T-cell (primary cell): ENCODE measurements around the gene CELF2. TPM values are rescaled to one million over a fixed set of nuclear protein-coding genes. Genes with fewer than 3 reads are reported as not detected.
A peak's percentile ranks its signal among the peaks of the same experiment; 100 is the strongest.

Experiments used
- ATAC-seq, 4 experiments: fragments of 200-7000 bp in 3 of 4; fragments of 150-1000 bp in 1 of 4; cut with Tn5 transposase; replicated peaks in 1 of 4; 1 replicate in 3 of 4; 2 replicates in 1 of 4; pipeline ENCODE4 v1.10.0; 2021; ENCODE audit warnings: moderate library complexity in 3 of 4, mild to moderate bottlenecking in 2 of 4, moderate number of reproducible peaks in 1 of 4
- CTCF ChIA-PET, 2 donors: fragments of 300-600 bp; sonication (Branson Sonifier 250); formaldehyde crosslinking; loops; one replicate each; lab custom pipeline; 2022; ENCODE audit warnings: antibody characterized with exemption in 2 of 2; lab: Charles Lee
- POLR2A ChIA-PET, 2 donors: fragments of 300-600 bp; sonication (Branson Sonifier 250); formaldehyde crosslinking; loops; one replicate each; lab custom pipeline; 2022; ENCODE audit warnings: antibody characterized with exemption in 2 of 2; lab: Charles Lee
- DNase-seq, 35 experiments: peaks; one replicate each; pipeline versions ENCODE4 v3.0.0 to v3.0.0-alpha.2; 2013 to 2023
- H3K27ac ChIP-seq: one replicate; pipeline ENCODE4 v1.5.1; 2013; ENCODE audit warnings: low read length
- H3K27me3 ChIP-seq, 2 experiments: replicated peaks in 1 of 2; 1 replicate in 1 of 2; 2 replicates in 1 of 2; pipeline versions ENCODE4 v1.6.1 to v1.7.0; 2013; ENCODE audit warnings: low read length in 1 of 2, mixed read lengths in 1 of 2; ENCODE audit not compliant: control insufficient read depth in 2 of 2, insufficient read depth in 2 of 2; ENCODE audit errors: extremely low read depth in 1 of 2
- H3K36me3 ChIP-seq, 2 donors: 1 replicate in 1 of 2; 2 replicates in 1 of 2; pipeline versions ENCODE4 v1.6.1 to v1.7.0; 2013; ENCODE audit warnings: low read length in 1 of 2; ENCODE audit not compliant: control insufficient read depth in 2 of 2, insufficient read depth in 1 of 2; ENCODE audit errors: extremely low read depth in 1 of 2
- H3K4me1 ChIP-seq, 2 experiments: 1 replicate in 1 of 2; 2 replicates in 1 of 2; pipeline versions ENCODE4 v1.6.1 to v1.7.0; 2013; ENCODE audit warnings: low read length in 2 of 2, mixed read lengths in 1 of 2; ENCODE audit not compliant: insufficient read depth in 2 of 2, control insufficient read depth in 1 of 2; ENCODE audit errors: extremely low read depth in 1 of 2
- H3K4me3 ChIP-seq, 2 donors: 1 replicate in 1 of 2; 2 replicates in 1 of 2; pipeline versions ENCODE4 v1.5.1 to v1.7.0; 2013; ENCODE audit warnings: mild to moderate bottlenecking in 2 of 2, low read length in 1 of 2, moderate library complexity in 1 of 2; ENCODE audit not compliant: control insufficient read depth in 1 of 2; ENCODE audit errors: extremely low read depth in 1 of 2
- H3K9me3 ChIP-seq: 2 replicates; pipeline ENCODE4 v1.7.0; 2013
- H3K27ac Mint-ChIP-seq, 2 donors: one replicate each; pipeline ENCODE4 v1.8.0; 2020 to 2021; ENCODE audit warnings: mild to moderate bottlenecking in 2 of 2, mixed read lengths in 2 of 2
- H3K27me3 Mint-ChIP-seq, 2 donors: one replicate each; pipeline ENCODE4 v1.8.0; 2021 to 2022; ENCODE audit warnings: mixed read lengths in 2 of 2
- H3K36me3 Mint-ChIP-seq: one replicate; pipeline ENCODE4 v1.8.0; 2021; ENCODE audit warnings: mixed read lengths
- H3K4me1 Mint-ChIP-seq, 3 donors: one replicate each; pipeline ENCODE4 v1.8.0; 2020 to 2022; ENCODE audit warnings: mixed read lengths in 3 of 3, mild to moderate bottlenecking in 1 of 3
- H3K4me3 Mint-ChIP-seq, 3 donors: one replicate each; pipeline ENCODE4 v1.8.0; 2020 to 2022; ENCODE audit warnings: mild to moderate bottlenecking in 3 of 3, mixed read lengths in 3 of 3, moderate library complexity in 3 of 3
- H3K9me3 Mint-ChIP-seq, 3 donors: one replicate each; pipeline ENCODE4 v1.8.0; 2020 to 2022; ENCODE audit warnings: mixed read lengths in 3 of 3
- WGBS: methylation state at CpG from one replicate; pipeline ENCODE4 v1.1.5; 2013; ENCODE audit warnings: missing lambda C conversion rate; ENCODE audit not compliant: insufficient coverage; 5-methylcytosine and 5-hydroxymethylcytosine counted together
- total RNA-seq, 35 experiments: library from RNA in 6 of 35; stranded (reverse) in 6 of 35; fragments of 120-200 nt in 1 of 35; gene quantifications; one replicate each; pipeline versions ENCODE4 v1.2.1 to v1.2.4 and lab custom pipeline; 2013 to 2026

CELF2 gene
- total RNA-seq, 5 donors from 2014 or later (not counting 1 experiment from before 2014, with no cell fraction given) = 149 to 225 (median 166) TPM

GRCh38 chr10:11149807-11150141, 132.1 kb downstream of the CELF2 start:
- H3K27ac ChIP-seq = peak overlapping the region; percentile 96
- peak overlapping the region; percentile 96 to 98 for H3K27ac Mint-ChIP-seq
- peak overlapping the region; percentile 74 to 77 (median 75) for H3K4me3 Mint-ChIP-seq
- peaks cover 80 to 95% of the 10 kb centered on the region in 2 experiments for H3K4me1 ChIP-seq
- WGBS = no CpG with 5 or more reads among the region's 3 CpGs
- no peaks in the 10 kb centered on the region for H3K9me3 ChIP-seq
- peaks cover 100% of the 10 kb centered on the region in 3 donors for H3K4me1 Mint-ChIP-seq
- peak overlapping the region in 1 of 2 donors; percentile 34 for H3K4me3 ChIP-seq
- DNase-seq (no peak), ATAC-seq (no peak)
- H3K9me3 Mint-ChIP-seq = no peaks in the 10 kb centered on the region
- H3K36me3 ChIP-seq = no peaks in the 10 kb centered on the region
- no peaks in the 10 kb centered on the region for H3K36me3 Mint-ChIP-seq
- no peaks in the 10 kb centered on the region for H3K27me3 ChIP-seq
- CTCF ChIA-PET = interaction anchor here (0.6 to 4.8 kb wide), 13 partner anchors 9 to 81 kb away, joined by 3 to 95 read pairs (median 6); no protein-coding TSS in a partner anchor
- no peaks in the 10 kb centered on the region for H3K27me3 Mint-ChIP-seq
- POLR2A ChIA-PET = interaction anchor here (0.7 to 7.3 kb wide), 21 partner anchors 8 to 86 kb away, joined by 3 to 417 read pairs (median 4); no protein-coding TSS in a partner anchor

DNA sequence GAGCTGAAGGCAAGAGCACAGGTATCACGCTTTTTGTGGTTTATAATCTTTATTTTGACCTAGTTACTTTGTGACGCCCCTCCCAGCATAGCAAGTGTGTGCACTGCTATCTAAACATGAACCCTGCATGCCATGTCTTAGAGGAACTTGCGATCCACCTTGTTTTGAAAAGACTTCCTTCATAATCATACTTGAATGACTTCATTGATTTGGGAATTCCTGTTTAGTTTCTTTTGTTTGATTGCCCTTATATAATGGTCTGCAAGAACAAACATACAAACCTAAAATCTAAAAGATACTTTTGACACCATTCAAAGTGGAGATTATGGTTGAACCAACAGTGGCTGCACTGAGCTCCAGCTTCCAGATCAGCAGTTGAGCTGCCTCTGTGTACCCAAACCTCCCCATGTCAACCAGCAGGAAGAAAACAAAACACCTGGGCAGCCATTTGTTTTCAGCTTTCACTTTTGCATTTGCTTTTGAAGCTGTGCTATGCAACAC, 132.6 kb downstream of the CELF2 start:
- Histone ChIP-seq H3K27ac (peak overlapping the region; percentile 96), H3K9me3 (no peaks in the 10 kb centered on the region), H3K4me1 (peaks cover 80 to 93% of the 10 kb centered on the region in 2 experiments), H3K4me3 (peak overlapping the region in 1 of 2 donors; percentile 34), H3K36me3 (no peaks in the 10 kb centered on the region), H3K27me3 (no peaks in the 10 kb centered on the region)
- Mint-ChIP-seq H3K27ac (peak overlapping the region; percentile 96 to 98), H3K36me3 (no peaks in the 10 kb centered on the region), H3K9me3 (no peaks in the 10 kb centered on the region), H3K4me3 (peak overlapping the region; percentile 74 to 77 (median 75)), H3K4me1 (peaks cover 100% of the 10 kb centered on the region in 3 donors), H3K27me3 (no peaks in the 10 kb centered on the region)
- peak in 32 of 35 experiments; percentile 25 to 80 (median 55) for DNase-seq
- ChIA-PET POLR2A (interaction anchor here (0.5 to 7.3 kb wide), 22 partner anchors 8 to 106 kb away, joined by 3 to 417 read pairs (median 4); no protein-coding TSS in a partner anchor), CTCF (interaction anchor here (0.7 to 4.8 kb wide), 11 partner anchors 9 to 81 kb away, joined by 3 to 95 read pairs (median 7); no protein-coding TSS in a partner anchor)
- peak; percentile 63 to 70 (median 66) for ATAC-seq
- WGBS = no CpG with 5 or more reads among the region's 3 CpGs

- Mint-ChIP-seq H3K4me3 (peak overlapping the region; percentile 74 to 77 (median 75)), H3K27me3 (no peaks in the 10 kb centered on the region), H3K36me3 (no peaks in the 10 kb centered on the region), H3K27ac (peak overlapping the region; percentile 96 to 98), H3K4me1 (peaks cover 95 to 100% (median 99%) of the 10 kb centered on the region in 3 donors), H3K9me3 (no peaks in the 10 kb centered on the region)
- H3K4me1 ChIP-seq = peaks cover 79 to 90% of the 10 kb centered on the region in 2 experiments
- WGBS = 93% methylated on average over 2 of the region's 5 CpGs
- no peaks in the 10 kb centered on the region for H3K27me3 ChIP-seq
- DNase-seq = peak in 4 of 35 experiments; percentile 29 to 68 (median 41)
- peak overlapping the region in 1 of 2 donors; percentile 34 for H3K4me3 ChIP-seq
- H3K9me3 ChIP-seq = no peaks in the 10 kb centered on the region
- ChIA-PET POLR2A (interaction anchor here (0.5 to 7.3 kb wide), 15 partner anchors 8 to 1773 kb away, joined by 3 to 417 read pairs (median 4); no protein-coding TSS in a partner anchor), CTCF (interaction anchor here in 1 of 2 donors (1.5 to 4.8 kb wide), 5 partner anchors 14 to 37 kb away, joined by 7 to 95 read pairs (median 9); no protein-coding TSS in a partner anchor)
- ATAC-seq = no peak
- H3K27ac ChIP-seq = peak overlapping the region; percentile 96
- H3K36me3 ChIP-seq = no peaks in the 10 kb centered on the region
Observed at GRCh38 chr10:11150879-11151415, 133.3 kb downstream of the CELF2 start.

GRCh38 chr10:11152801-11153200, 135.1 kb downstream of the CELF2 start:
- 91% methylated on average over 2 of the region's 5 CpGs for WGBS
- peak overlapping the region in 1 of 3 donors; percentile 75 for H3K4me3 Mint-ChIP-seq
- Histone ChIP-seq H3K9me3 (no peaks in the 10 kb centered on the region), H3K27ac (peak overlapping the region; percentile 96), H3K36me3 (no peaks in the 10 kb centered on the region), H3K4me3 (no peak overlapping the region), H3K27me3 (no peaks in the 10 kb centered on the region), H3K4me1 (peaks cover 77 to 78% of the 10 kb centered on the region in 2 experiments)
- H3K4me1 Mint-ChIP-seq = peaks cover 94 to 99% (median 98%) of the 10 kb centered on the region in 3 donors
- peak overlapping the region; percentile 96 to 98 for H3K27ac Mint-ChIP-seq
- H3K27me3 Mint-ChIP-seq = no peaks in the 10 kb centered on the region
- no peaks in the 10 kb centered on the region for H3K9me3 Mint-ChIP-seq
- ATAC-seq = no peak
- CTCF ChIA-PET = interaction anchor here in 1 of 2 donors (0.9 to 2.2 kb wide), 3 partner anchors 11 to 40 kb away, joined by 3 to 8 read pairs (median 6); no protein-coding TSS in a partner anchor
- POLR2A ChIA-PET = interaction anchor here (0.5 to 2.2 kb wide), 5 partner anchors 11 to 13 kb away, joined by 3 to 26 read pairs (median 5); no protein-coding TSS in a partner anchor
- no peak for DNase-seq
- no peaks in the 10 kb centered on the region for H3K36me3 Mint-ChIP-seq

DNA sequence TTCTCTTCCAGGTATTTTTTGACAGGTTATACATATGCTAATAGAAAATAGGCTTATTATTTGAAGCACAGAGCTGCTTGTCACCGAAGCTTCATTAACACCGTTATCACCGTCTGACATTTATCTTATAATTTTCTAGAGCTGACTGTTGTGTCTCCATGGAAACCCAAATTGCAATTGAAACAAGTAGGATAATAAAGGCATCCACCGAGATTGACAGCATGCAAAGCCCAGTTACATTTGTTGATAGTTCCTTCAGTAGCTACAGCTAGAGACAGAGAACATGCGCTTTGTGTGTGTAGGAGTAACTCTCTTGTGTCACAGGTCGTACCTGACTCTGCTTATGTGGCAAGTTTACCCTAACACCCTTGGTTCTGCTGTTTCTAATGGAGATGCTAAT, 135.6 kb downstream of the CELF2 start:
- Mint-ChIP-seq H3K27ac (peak overlapping the region; percentile 96 to 98), H3K9me3 (no peaks in the 10 kb centered on the region), H3K36me3 (no peaks in the 10 kb centered on the region), H3K4me3 (peak overlapping the region in 1 of 3 donors; percentile 75), H3K27me3 (no peaks in the 10 kb centered on the region), H3K4me1 (peaks cover 94 to 99% (median 98%) of the 10 kb centered on the region in 3 donors)
- ATAC-seq (no peak), DNase-seq (no peak)
- POLR2A ChIA-PET = interaction anchor here (0.9 to 2.2 kb wide), 4 partner anchors 10 to 12 kb away, joined by 3 to 26 read pairs (median 8); no protein-coding TSS in a partner anchor
- Histone ChIP-seq H3K27me3 (no peaks in the 10 kb centered on the region), H3K9me3 (no peaks in the 10 kb centered on the region), H3K4me3 (no peak overlapping the region), H3K4me1 (peaks cover 77 to 78% of the 10 kb centered on the region in 2 experiments), H3K36me3 (no peaks in the 10 kb centered on the region), H3K27ac (peak overlapping the region; percentile 96)
- CTCF ChIA-PET = interaction anchor here in 1 of 2 donors (0.9 to 2.2 kb wide), 3 partner anchors 10 to 40 kb away, joined by 3 to 8 read pairs (median 6); no protein-coding TSS in a partner anchor
- no CpG with 5 or more reads among the region's 6 CpGs for WGBS

GRCh38 chr10:11153766-11154165, 136.1 kb downstream of the CELF2 start:
- CTCF ChIA-PET = interaction anchor here in 1 of 2 donors (1.4 to 2.2 kb wide), 2 partner anchors 10 to 41 kb away, joined by 6 to 8 read pairs; no protein-coding TSS in a partner anchor
- no peaks in the 10 kb centered on the region for H3K27me3 Mint-ChIP-seq
- Histone ChIP-seq H3K36me3 (no peaks in the 10 kb centered on the region), H3K9me3 (no peaks in the 10 kb centered on the region), H3K4me1 (peaks cover 74 to 75% of the 10 kb centered on the region in 2 experiments), H3K27ac (peak overlapping the region; percentile 96), H3K27me3 (no peaks in the 10 kb centered on the region), H3K4me3 (no peak overlapping the region)
- H3K36me3 Mint-ChIP-seq = no peaks in the 10 kb centered on the region
- ATAC-seq (no peak), DNase-seq (no peak)
- POLR2A ChIA-PET = interaction anchor here (0.9 to 2.2 kb wide), 3 partner anchors 10 to 12 kb away, joined by 5 to 26 read pairs (median 11); no protein-coding TSS in a partner anchor
- 100% methylated on average over 1 of the region's 2 CpGs for WGBS
- H3K27ac Mint-ChIP-seq = peak overlapping the region; percentile 96 to 98
- H3K4me1 Mint-ChIP-seq = peaks cover 94 to 99% (median 98%) of the 10 kb centered on the region in 3 donors
- H3K4me3 Mint-ChIP-seq = peak overlapping the region in 1 of 3 donors; percentile 75
- H3K9me3 Mint-ChIP-seq = no peaks in the 10 kb centered on the region
